Effector CD4-positive, alpha-beta T cell (primary cell): Measurements from ENCODE around the gene PLEKHA8.
"Not testable (repeated sequence)": the region's sequence is repeated elsewhere in the genome, so short reads cannot be mapped to it uniquely, and the experiment has no call there.

Experiments used
- DNase-seq: peaks from one replicate; pipeline ENCODE4 v3.0.0-alpha.2; 2020

PLEKHA8 gene

DNA sequence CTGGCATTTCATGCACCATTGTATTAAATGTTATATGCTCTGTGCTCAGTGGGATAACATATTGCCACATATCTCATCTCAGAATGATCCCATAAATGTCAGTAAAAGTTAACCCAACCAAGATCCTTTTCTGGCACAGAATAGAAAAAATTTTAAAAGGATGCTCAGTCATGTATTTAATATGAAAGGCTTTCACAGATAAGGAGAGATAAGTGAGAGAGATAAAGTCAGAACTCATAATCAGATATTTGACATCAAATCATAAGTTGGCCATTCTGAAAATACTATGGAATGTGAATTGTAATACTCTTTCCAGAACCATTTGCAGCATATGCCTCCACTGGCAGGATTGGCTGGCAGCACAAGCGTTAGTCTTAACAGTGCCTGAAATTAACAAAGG is 38.5 kb downstream of the PLEKHA8 start:
- no peak for DNase-seq

DNA sequence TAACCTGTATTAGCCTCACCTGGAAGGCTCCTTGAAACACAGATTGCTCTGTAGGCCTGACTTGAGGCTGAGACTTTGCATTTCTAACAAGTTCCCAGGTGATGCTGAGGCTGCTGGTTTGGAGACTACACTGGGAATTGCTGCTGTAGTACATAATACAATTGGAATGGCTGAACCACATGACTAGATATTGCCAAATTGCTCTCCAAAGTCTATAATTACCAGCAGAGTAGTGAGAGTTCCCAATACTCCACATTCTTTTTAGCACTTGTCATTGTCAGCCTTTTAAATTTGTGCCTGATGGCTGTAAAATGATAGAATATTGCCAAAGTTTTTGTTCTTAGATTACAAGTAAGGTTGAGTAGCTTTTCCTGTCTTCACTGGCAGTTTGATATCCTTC is 39.9 kb downstream of the PLEKHA8 start:
- DNase-seq, result no peak

GRCh38 chr7:30069096-30069867 is 41.1 kb downstream of the PLEKHA8 start:
- DNase-seq, result no peak

GRCh38 chr7:30070052-30070451 is 41.8 kb downstream of the PLEKHA8 start:
- no peak for DNase-seq

- DNase-seq, result no peak
Observed at GRCh38 chr7:30072735-30073134, 44.5 kb downstream of the PLEKHA8 start.

DNA sequence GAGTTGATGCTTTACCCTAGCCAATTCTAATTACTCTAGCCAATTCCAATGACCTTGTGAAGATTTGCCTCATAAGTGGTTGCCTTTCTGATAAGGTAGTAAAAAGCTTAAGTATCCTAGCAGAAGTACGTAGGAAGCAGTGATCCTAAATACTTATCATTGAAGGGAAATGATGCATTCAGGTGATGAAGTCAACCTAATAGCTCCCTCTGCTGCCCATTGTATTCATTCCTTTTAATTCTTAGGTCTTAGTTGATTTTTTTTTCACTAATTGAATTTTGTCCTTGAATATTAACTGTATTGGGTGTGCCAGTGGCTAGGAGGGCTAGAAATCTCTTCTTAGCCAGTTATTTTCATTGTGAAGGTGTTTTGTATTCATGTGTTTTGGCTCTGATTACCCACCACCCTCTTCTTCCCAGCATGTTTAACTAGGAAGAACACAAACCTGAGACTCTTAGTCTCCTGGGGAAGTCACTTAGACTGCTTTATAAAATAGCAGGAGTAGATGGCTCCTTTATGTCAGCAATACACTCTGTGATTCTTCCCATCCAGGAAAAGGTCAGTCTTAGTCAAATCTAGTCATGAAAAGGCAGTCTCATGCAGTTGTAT is 46.3 kb downstream of the PLEKHA8 start:
- DNase-seq, result no peak

GRCh38 chr7:30076411-30076810 is 48.2 kb downstream of the PLEKHA8 start:
- no peak for DNase-seq

DNA sequence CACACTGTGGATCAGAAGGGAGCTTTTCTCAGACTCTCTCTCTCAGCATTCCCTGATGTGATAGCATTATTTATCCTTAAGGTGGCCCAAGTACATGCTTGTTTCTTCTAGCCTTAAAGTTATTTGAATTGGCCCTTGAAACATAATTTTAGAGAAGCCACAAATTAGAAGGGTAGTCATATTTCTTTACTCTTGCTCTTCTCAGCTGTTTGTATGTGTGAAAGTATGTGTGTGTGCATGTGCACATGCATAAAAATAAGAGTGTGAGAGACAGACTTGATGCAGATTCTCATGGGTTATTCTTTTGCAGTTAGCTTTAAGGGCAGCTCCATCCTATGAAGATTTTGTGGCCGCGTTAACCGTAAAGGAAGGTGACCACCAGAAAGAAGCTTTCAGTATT is 50.1 kb downstream of the PLEKHA8 start:
- DNase-seq, result no peak

- no peak for DNase-seq
Observed at GRCh38 chr7:30079880-30080279, 51.7 kb downstream of the PLEKHA8 start.

DNA sequence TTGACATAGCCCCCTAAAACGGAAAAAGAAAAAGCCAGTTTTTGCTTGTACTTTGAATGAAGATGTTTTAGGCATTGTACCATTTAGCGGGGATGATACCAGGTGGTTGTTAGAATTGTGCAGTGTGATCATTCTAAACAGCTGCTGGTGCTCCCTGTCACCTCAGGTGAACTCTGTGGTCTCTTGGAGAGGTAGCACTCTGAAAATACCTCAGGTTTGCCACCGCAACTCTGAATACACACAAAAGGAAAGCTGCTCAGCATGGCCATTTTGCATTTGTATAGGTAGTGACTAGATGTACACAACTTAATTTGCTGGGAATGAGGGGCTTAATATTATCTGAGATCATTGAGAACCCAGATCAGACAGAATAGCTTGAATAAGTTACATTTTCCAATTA is 52.6 kb downstream of the PLEKHA8 start:
- DNase-seq, result no peak

- DNase-seq, result no peak
Observed at GRCh38 chr7:30082686-30083085, 54.5 kb downstream of the PLEKHA8 start.

DNA sequence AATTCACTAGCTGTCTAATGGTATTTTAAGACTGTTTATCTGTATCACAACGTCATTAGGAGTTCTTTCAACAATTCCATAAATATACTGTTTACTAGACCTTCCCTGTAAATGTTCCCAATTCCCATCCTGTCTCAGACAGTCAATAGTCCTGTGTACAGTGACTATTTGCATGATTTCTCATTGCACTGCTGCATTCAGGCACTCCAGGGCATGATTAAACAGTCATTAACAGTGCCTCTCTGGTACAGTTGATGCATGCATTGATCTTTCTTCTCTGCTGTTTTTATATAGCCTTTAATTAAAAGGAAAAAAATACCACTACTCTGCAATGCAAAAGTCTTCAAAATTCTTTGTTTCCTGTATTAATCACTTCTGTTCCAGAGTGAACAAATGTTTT is 55.1 kb downstream of the PLEKHA8 start:
- no peak for DNase-seq

GRCh38 chr7:30084212-30084611 is 56.0 kb downstream of the PLEKHA8 start:
- no peak for DNase-seq

DNA sequence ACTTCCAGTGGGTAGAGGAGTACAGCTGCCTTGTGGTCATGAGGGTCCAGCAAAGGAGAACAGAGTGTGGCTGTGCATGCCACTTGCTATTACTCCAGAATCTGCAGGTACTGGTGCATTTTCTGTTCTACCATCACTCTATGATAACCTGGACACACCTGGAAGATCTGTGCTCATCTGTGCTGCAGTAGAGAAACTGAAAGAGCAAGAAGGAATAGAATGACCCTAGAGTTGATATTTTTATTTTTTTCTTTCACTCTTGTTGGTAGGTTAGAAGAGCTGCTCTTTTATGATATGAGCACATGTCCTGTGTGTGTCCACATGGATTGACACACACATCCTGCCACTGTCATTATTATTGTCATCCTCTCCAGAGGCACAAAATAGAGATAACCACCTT is 58.3 kb downstream of the PLEKHA8 start:
- DNase-seq, result no peak

DNA sequence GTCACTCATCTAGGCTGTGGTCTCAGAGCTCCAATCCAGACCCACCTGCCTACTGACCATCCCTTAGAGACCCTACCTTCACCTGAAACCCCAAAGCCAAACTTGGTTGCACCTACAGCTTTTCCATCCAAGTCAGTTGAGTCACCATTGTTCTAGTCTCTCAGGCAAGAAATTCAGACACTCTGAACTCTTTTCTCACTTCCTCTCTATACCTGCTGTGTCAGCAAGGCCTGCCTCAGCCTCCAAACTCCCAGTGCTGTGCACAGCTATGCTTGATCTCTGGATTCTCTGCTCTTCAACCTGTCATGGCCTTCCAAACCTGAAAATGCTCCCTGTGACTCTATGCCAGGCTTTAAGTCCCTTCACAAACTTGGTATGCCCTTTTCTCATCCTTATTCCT is 59.2 kb downstream of the PLEKHA8 start:
- no peak for DNase-seq

DNA sequence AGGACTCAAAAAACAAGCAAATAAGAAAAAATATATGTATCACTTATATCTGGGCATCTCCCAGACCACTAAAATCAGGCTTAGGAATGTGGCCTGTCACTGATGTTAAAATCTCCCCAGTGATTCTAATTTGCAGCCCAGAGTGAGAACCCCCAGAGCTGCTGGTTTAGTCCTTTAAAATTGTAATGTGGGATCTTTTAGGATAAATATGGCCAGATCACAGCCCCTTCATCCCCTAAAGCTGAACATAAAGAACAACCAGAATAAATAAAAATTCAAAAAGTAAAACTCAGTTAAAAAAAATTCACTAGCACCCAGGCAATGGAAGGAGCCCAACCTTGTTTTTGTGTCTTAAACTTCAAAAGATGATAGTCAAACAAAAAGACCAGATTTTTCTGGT is 60.1 kb downstream of the PLEKHA8 start:
- DNase-seq, result no peak

DNA sequence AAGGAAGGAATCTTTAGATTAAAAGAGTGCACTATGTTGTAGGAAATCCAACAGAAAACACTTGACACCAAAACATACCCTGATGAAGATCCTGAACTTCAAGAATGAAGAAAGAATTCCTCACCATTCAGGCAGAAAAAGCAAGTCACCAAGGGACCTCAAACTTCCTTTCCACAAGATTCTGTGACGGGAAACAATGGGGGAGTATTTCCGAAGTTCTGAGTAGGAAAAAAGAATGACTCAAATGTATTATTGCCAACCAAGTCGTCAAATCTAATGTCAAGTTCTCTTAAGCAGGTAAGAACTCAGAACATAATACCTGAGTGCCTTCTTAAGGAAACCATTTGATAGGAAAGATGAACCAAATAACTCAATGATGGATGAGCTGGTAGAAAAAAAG is 61.9 kb downstream of the PLEKHA8 start:
- DNase-seq, result no peak

DNA sequence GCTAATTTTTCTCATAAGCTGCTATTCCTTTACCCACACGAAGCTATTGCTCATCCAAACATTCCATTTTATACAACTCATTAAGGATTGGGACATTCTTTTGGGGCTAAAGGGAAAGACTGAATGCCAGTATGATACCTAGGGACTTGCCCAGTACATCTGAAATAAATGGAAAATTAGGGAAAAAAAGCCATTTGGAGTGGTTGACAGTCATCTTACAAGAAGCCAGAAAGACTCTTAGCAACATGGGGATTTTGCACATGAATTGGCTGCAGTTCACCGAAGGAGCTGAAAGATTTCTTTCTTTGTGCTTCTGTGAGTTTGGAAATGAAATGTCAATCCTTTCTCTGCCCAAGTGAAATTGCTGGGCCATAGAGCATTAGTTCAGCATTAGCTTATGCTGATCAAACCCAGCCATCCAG is 63.3 kb downstream of the PLEKHA8 start:
- DNase-seq, result no peak

- DNase-seq, result no peak
Observed at GRCh38 chr7:30091987-30092386, 63.8 kb downstream of the PLEKHA8 start.

GRCh38 chr7:30093420-30093952 is 65.3 kb downstream of the PLEKHA8 start:
- no peak for DNase-seq

GRCh38 chr7:30098599-30098998 is 70.4 kb downstream of the PLEKHA8 start:
- DNase-seq, result not testable (repeated sequence)

DNA sequence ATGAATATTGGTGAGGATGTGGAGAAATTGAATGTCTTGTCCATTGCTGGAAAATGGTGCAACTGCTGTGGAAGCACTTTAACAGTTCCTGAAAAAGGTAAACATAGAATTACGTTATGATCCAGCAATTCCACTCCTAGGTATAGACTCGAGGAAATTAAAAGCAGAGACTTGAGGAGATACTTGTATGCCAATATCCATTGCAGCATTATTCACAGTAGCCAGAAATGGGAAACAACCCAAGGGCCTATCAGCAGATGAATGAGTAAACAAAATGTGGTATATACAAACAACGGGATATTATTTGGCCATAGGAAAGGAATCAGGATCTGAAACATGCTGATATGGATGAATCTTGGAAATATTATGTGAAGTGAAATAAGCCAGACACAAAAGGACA is 74.1 kb downstream of the PLEKHA8 start:
- no peak for DNase-seq

DNA sequence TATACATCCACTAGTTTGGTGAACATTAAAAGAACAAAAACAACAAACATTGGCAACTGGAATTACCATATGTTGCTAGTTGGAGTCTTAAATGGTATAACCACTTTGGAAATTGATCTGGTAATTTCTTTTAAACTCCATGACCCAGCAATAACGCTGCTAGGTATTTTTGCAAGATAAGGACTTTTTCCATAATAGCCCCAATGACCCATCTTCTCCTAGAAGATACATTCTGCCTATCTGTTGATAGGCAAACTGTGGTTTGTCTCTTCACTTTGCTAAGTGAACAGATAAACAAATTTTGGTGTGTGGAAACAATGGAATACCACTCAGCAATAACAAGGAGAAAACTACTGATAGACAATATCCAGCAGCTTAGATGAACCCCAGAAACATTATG is 75.9 kb downstream of the PLEKHA8 start:
- no peak for DNase-seq

- no peak for DNase-seq
Observed at GRCh38 chr7:30112103-30112713, 84.0 kb downstream of the PLEKHA8 start.
